ENCODE data around the gene GNPTG.

The GNPTG gene

GRCh38 chr16:1351582-1352362 lies at the start of gene GNPTG, which contains the start of gene TSR3:
GNPTG (plus strand) TSS chr16:1351931; CDS start chr16:1351966, 35 bp downstream.
TSR3 (minus strand) TSS chr16:1351878; CDS start chr16:1351804, 74 bp downstream.
- DNase-seq: peak; percentile 89

GRCh38 chr16:1305823-1306222 lies 45.9 kb upstream of the GNPTG start:
- DNase-seq: peak; percentile 46

- no peak for DNase-seq
These were observed 45.4 kb upstream of the GNPTG start for GRCh38 chr16:1306334-1306733.

- DNase-seq: no peak
These were observed 43.4 kb upstream of the GNPTG start for GRCh38 chr16:1308036-1308976.

- DNase-seq: peak; percentile 99
These were observed 42.5 kb upstream of the GNPTG start, which contains the start of gene UBE2I for GRCh38 chr16:1308977-1309885. UBE2I (plus strand) TSS chr16:1309636; CDS start chr16:1314031, 4,395 bp downstream.

- peak; percentile 72 for DNase-seq
These were observed 41.6 kb upstream of the GNPTG start for GRCh38 chr16:1309888-1310831.

GRCh38 chr16:1310832-1311200 lies 40.9 kb upstream of the GNPTG start:
- peak; percentile 46 for DNase-seq

GRCh38 chr16:1311212-1311737 lies 40.5 kb upstream of the GNPTG start:
- no peak for DNase-seq

- DNase-seq: no peak
These were observed 39.8 kb upstream of the GNPTG start for GRCh38 chr16:1311738-1312466.

GRCh38 chr16:1312467-1312816 lies 39.3 kb upstream of the GNPTG start:
- no peak for DNase-seq

- DNase-seq: no peak
These were observed 38.8 kb upstream of the GNPTG start for GRCh38 chr16:1312903-1313302.

- DNase-seq: no peak
These were observed 37.9 kb upstream of the GNPTG start for GRCh38 chr16:1313721-1314369.

GRCh38 chr16:1314399-1315068 lies 37.2 kb upstream of the GNPTG start:
- no peak for DNase-seq

GRCh38 chr16:1315081-1316032 lies 36.4 kb upstream of the GNPTG start:
- DNase-seq: no peak

GRCh38 chr16:1316033-1316405 lies 35.7 kb upstream of the GNPTG start:
- no peak for DNase-seq

GRCh38 chr16:1317479-1318267 lies 34.1 kb upstream of the GNPTG start:
- no peak for DNase-seq

GRCh38 chr16:1318268-1318545 lies 33.5 kb upstream of the GNPTG start:
- DNase-seq: no peak

- no peak for DNase-seq
These were observed 32.7 kb upstream of the GNPTG start for GRCh38 chr16:1319041-1319440.
